ENCODE measurements around the gene CC2D2B.

GRCh38 chr10:96041146-96041545 lies 133.4 kb downstream of the CC2D2B start:
- TF ChIP-seq, protein P1, sequence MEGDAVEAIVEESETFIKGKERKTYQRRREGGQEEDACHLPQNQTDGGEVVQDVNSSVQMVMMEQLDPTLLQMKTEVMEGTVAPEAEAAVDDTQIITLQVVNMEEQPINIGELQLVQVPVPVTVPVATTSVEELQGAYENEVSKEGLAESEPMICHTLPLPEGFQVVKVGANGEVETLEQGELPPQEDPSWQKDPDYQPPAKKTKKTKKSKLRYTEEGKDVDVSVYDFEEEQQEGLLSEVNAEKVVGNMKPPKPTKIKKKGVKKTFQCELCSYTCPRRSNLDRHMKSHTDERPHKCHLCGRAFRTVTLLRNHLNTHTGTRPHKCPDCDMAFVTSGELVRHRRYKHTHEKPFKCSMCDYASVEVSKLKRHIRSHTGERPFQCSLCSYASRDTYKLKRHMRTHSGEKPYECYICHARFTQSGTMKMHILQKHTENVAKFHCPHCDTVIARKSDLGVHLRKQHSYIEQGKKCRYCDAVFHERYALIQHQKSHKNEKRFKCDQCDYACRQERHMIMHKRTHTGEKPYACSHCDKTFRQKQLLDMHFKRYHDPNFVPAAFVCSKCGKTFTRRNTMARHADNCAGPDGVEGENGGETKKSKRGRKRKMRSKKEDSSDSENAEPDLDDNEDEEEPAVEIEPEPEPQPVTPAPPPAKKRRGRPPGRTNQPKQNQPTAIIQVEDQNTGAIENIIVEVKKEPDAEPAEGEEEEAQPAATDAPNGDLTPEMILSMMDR (IDR thresholded peaks at IDR 0.05) = no peak
- TF ChIP-seq NFYB (CRISPR knock-in tag; conservative IDR thresholded peaks at IDR 0.05; ENCODE audit: low read depth) (no peak), ATF2 (CRISPR knock-in tag; IDR thresholded peaks at IDR 0.05; ENCODE audit: borderline replicate concordance, low read depth) (no peak), NR2C2 (CRISPR knock-in tag; IDR thresholded peaks at IDR 0.05) (no peak), SOX15 (CRISPR knock-in tag; IDR thresholded peaks at IDR 0.05) (no peak), SP1 (CRISPR knock-in tag; conservative IDR thresholded peaks at IDR 0.05) (no peak), JUN (CRISPR knock-in tag; IDR thresholded peaks at IDR 0.05) (no peak), GABPB1 (CRISPR knock-in tag; IDR thresholded peaks at IDR 0.05) (no peak), USF2 (CRISPR knock-in tag; IDR thresholded peaks at IDR 0.05) (no peak), CBFB (CRISPR knock-in tag; IDR thresholded peaks at IDR 0.05; ENCODE audit: low read depth) (no peak), NR3C1 (CRISPR knock-in tag; conservative IDR thresholded peaks at IDR 0.05; ENCODE audit: low read depth) (no peak)
- TF ChIP-seq, protein P2, sequence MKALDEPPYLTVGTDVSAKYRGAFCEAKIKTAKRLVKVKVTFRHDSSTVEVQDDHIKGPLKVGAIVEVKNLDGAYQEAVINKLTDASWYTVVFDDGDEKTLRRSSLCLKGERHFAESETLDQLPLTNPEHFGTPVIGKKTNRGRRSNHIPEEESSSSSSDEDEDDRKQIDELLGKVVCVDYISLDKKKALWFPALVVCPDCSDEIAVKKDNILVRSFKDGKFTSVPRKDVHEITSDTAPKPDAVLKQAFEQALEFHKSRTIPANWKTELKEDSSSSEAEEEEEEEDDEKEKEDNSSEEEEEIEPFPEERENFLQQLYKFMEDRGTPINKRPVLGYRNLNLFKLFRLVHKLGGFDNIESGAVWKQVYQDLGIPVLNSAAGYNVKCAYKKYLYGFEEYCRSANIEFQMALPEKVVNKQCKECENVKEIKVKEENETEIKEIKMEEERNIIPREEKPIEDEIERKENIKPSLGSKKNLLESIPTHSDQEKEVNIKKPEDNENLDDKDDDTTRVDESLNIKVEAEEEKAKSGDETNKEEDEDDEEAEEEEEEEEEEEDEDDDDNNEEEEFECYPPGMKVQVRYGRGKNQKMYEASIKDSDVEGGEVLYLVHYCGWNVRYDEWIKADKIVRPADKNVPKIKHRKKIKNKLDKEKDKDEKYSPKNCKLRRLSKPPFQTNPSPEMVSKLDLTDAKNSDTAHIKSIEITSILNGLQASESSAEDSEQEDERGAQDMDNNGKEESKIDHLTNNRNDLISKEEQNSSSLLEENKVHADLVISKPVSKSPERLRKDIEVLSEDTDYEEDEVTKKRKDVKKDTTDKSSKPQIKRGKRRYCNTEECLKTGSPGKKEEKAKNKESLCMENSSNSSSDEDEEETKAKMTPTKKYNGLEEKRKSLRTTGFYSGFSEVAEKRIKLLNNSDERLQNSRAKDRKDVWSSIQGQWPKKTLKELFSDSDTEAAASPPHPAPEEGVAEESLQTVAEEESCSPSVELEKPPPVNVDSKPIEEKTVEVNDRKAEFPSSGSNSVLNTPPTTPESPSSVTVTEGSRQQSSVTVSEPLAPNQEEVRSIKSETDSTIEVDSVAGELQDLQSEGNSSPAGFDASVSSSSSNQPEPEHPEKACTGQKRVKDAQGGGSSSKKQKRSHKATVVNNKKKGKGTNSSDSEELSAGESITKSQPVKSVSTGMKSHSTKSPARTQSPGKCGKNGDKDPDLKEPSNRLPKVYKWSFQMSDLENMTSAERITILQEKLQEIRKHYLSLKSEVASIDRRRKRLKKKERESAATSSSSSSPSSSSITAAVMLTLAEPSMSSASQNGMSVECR (CRISPR knock-in tag; IDR thresholded peaks at IDR 0.05; ENCODE audit: borderline replicate concordance) = no peak
- TF ChIP-seq, protein P3, sequence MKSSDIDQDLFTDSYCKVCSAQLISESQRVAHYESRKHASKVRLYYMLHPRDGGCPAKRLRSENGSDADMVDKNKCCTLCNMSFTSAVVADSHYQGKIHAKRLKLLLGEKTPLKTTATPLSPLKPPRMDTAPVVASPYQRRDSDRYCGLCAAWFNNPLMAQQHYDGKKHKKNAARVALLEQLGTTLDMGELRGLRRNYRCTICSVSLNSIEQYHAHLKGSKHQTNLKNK (CRISPR knock-in tag; IDR thresholded peaks at IDR 0.05) = no peak

Data from WTC11 (cell line).